ENCODE measurements around the gene N4BP3. TPM values are rescaled to one million over a fixed set of nuclear protein-coding genes. Genes with fewer than 3 reads are reported as not detected.

N4BP3 gene
- total and polyA plus RNA-seq, 2 experiments from 2014 or later, result 9.8 to 58.2 TPM

DNA sequence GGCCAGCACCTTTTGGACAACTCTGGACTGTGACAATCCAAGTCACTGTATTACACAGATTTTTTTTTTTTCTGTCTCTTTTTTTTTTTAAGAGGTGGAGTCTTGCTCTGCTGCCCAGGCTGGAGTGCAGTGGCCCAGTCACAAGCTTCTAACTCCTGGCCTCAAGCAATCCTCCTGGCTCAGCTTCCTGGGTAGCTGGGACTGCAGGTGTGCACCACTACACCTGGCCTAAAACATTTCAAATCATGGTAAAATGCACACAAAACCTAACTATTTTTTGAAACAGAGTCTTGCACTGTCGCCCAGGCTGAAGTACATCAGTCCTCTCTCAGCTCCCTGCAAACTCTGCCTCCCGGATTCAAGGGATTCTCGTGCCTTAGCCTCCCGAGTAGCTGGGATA, 7.2 kb upstream of the N4BP3 start:
- Histone ChIP-seq H3K4me3 (no peak overlapping the region), H3K36me3 (ENCODE audit: insufficient read depth) (no peaks in the 10 kb centered on the region), H4K20me1 (replicated peaks; ENCODE audit: insufficient read depth) (no peaks in the 10 kb centered on the region), H3K4me2 (no peak overlapping the region), H3F3A (replicated peaks; ENCODE audit: low read depth) (no peaks in the 10 kb centered on the region), H3K79me2 (replicated peaks; ENCODE audit: insufficient read depth) (no peaks in the 10 kb centered on the region), H3K27me3 (ENCODE audit: insufficient read depth) (no peaks in the 10 kb centered on the region), H3K9me2 (ENCODE audit: insufficient read depth) (no peaks in the 10 kb centered on the region), H3K27ac (ENCODE audit: low read depth) (no peak overlapping the region), H2AFZ (no peak overlapping the region), H3K4me1 (ENCODE audit: insufficient read depth) (peaks cover 9% of the 10 kb centered on the region; the same call in 1 of the 2 replicates)
- Mint-ChIP-seq H3K27me3 (ENCODE audit: insufficient read depth, low read depth, poor library complexity) (peaks cover 12% of the 10 kb centered on the region), H3K27ac (no peak overlapping the region), H3K9me3 (no peaks in the 10 kb centered on the region), H3K4me1 (peaks cover 14% of the 10 kb centered on the region; the same call in 2 of the 3 replicates), H3K4me3 (no peak overlapping the region), H3K36me3 (ENCODE audit: low read depth) (no peaks in the 10 kb centered on the region; the same call in 2 of the 3 replicates)
- TF ChIP-seq EZH2phosphoT487 (IDR thresholded peaks at IDR 0.05; ENCODE audit: unreplicated experiment), result no peak
- no peak for TF ChIP-seq STAT1 (IDR thresholded peaks at IDR 0.05; ENCODE audit: unreplicated experiment)
- no peak for TF ChIP-seq NANOG (IDR thresholded peaks at IDR 0.05; ENCODE audit: borderline replicate concordance)
- no peak for ATAC-seq
- no peak for DNase-seq (ENCODE audit: low spot score)

GRCh38 chr5:178106556-178107239, 6.6 kb upstream of the N4BP3 start:
- peaks cover 14% of the 10 kb centered on the region; the same call in 2 of the 3 replicates for H3K4me1 Mint-ChIP-seq
- H3K4me1 ChIP-seq (ENCODE audit: insufficient read depth), result peaks cover 9% of the 10 kb centered on the region; the same call in 1 of the 2 replicates
- no peak for DNase-seq (ENCODE audit: low spot score)
- no peaks in the 10 kb centered on the region for H3F3A ChIP-seq (replicated peaks; ENCODE audit: low read depth)
- H3K9me2 ChIP-seq (ENCODE audit: insufficient read depth), result no peaks in the 10 kb centered on the region
- H4K20me1 ChIP-seq (replicated peaks; ENCODE audit: insufficient read depth), result no peaks in the 10 kb centered on the region
- H2AFZ ChIP-seq, result no peak overlapping the region; the same call in 1 of the 2 replicates
- H3K4me3 ChIP-seq, result no peak overlapping the region
- no peak overlapping the region for H3K27ac Mint-ChIP-seq
- H3K79me2 ChIP-seq (replicated peaks; ENCODE audit: insufficient read depth), result no peaks in the 10 kb centered on the region
- no peaks in the 10 kb centered on the region for H3K36me3 ChIP-seq (ENCODE audit: insufficient read depth)
- H3K27me3 ChIP-seq (ENCODE audit: insufficient read depth), result no peaks in the 10 kb centered on the region
- no peak overlapping the region for H3K27ac ChIP-seq (ENCODE audit: low read depth)
- H3K4me2 ChIP-seq, result no peak overlapping the region
- H3K27me3 Mint-ChIP-seq (ENCODE audit: insufficient read depth, low read depth, poor library complexity), result peaks cover 12% of the 10 kb centered on the region
- TF ChIP-seq EZH2phosphoT487 (IDR thresholded peaks at IDR 0.05; ENCODE audit: unreplicated experiment), result no peak
- no peak for TF ChIP-seq POLR2AphosphoS5 (IDR thresholded peaks at IDR 0.05; ENCODE audit: low read depth)
- no peak for TF ChIP-seq CTCF (conservative IDR thresholded peaks at IDR 0.05; ENCODE audit: low read depth in 2 of 2)
- no peak for TF ChIP-seq CREB1 (CRISPR knock-in tag; IDR thresholded peaks at IDR 0.05; ENCODE audit: low read depth)
- TF ChIP-seq ETS1 (IDR thresholded peaks at IDR 0.05), result no peak
- TF ChIP-seq REST (IDR thresholded peaks at IDR 0.05; ENCODE audit: unreplicated experiment), result no peak
- no peak for TF ChIP-seq JUNB (IDR thresholded peaks at IDR 0.05; ENCODE audit: unreplicated experiment)
- no peak for TF ChIP-seq NANOG (IDR thresholded peaks at IDR 0.05; ENCODE audit: borderline replicate concordance)
- no peak for TF ChIP-seq ZNF114 (CRISPR knock-in tag; IDR thresholded peaks at IDR 0.05)
- ATAC-seq, result no peak
- H3K36me3 Mint-ChIP-seq (ENCODE audit: low read depth), result no peaks in the 10 kb centered on the region; the same call in 2 of the 3 replicates
- no peaks in the 10 kb centered on the region for H3K9me3 Mint-ChIP-seq
- no peak overlapping the region for H3K4me3 Mint-ChIP-seq
